HepG2 (cell line): ENCODE results near the gene GLI3. TPM values are rescaled to one million over a fixed set of nuclear protein-coding genes. Genes with fewer than 3 reads are reported as not detected.

Source experiments
- ATAC-seq: fragments of 200-7000 bp; cut with Tn5 transposase; 3 replicates; pipeline ENCODE4 v1.9.1; 2020; ENCODE audit warnings: mild to moderate bottlenecking, moderate library complexity
- BruUV-seq: library from RNA; stranded (reverse); fragments of 400-500 nt; replicated peaks from 2 replicates; lab custom pipeline; 2021; lab: Mats Ljungman, UMichigan
- CTCF ChIA-PET: fragments of 300-600 bp; formaldehyde crosslinking; extraction: SDS; loops from one replicate; lab custom pipeline; 2021; ENCODE audit warnings: low total read pairs, inconsistent platforms, low intra/inter-chr PET ratio; lab: Yijun Ruan, JAX
- POLR2A ChIA-PET: fragments of 350-600 bp; sonication (Branson Sonifier 250); formaldehyde crosslinking; loops from one replicate; lab custom pipeline; 2020; ENCODE audit warnings: antibody characterized with exemption, inconsistent platforms; lab: Yijun Ruan, JAX
- DNase-seq: peaks from one replicate; pipeline ENCODE4 v3.0.0-alpha.2; 2015; ENCODE audit warnings: low spot score
- FAIRE-seq: peaks from 3 replicates; lab custom pipeline; 2011; peaks lifted over from hg19 to GRCh38; lab: Jason Lieb, UNC
- H2AFZ ChIP-seq: one replicate; pipeline ENCODE4 v1.6.1; 2011; ENCODE audit warnings: low read length, inconsistent platforms
- H3K27ac ChIP-seq: fragments of 300-600 bp; 3 replicates; pipeline ENCODE4 v1.8.0; 2011; ENCODE audit warnings: mixed run types, mild to moderate bottlenecking, mixed read lengths, low read length, inconsistent platforms; ENCODE audit not compliant: insufficient read depth; ENCODE audit errors: extremely low read length
- H3K27me3 ChIP-seq, 2 experiments: fragments of 200-600 bp in 1 of 2; 2 replicates in 1 of 2; 3 replicates in 1 of 2; pipeline versions ENCODE4 v1.6.0 to v1.8.0; 2011; ENCODE audit warnings: low read length in 2 of 2, mild to moderate bottlenecking in 2 of 2, moderate library complexity in 2 of 2, inconsistent platforms in 1 of 2; ENCODE audit not compliant: insufficient read depth in 2 of 2, control insufficient read depth in 1 of 2
- H3K36me3 ChIP-seq, 2 experiments: fragments of 200-600 bp in 1 of 2; replicated peaks in 1 of 2; 2 replicates in 1 of 2; 3 replicates in 1 of 2; pipeline versions ENCODE4 v1.5.1 to v1.8.0; 2011; ENCODE audit warnings: low read length in 2 of 2, inconsistent platforms in 1 of 2; ENCODE audit not compliant: insufficient read depth in 2 of 2, control insufficient read depth in 1 of 2
- H3K4me1 ChIP-seq: 2 replicates; pipeline ENCODE4 v1.5.1; 2012; ENCODE audit warnings: low read length, inconsistent platforms; ENCODE audit not compliant: insufficient read depth
- H3K4me2 ChIP-seq: 2 replicates; pipeline ENCODE4 v1.6.0; 2011; ENCODE audit warnings: low read depth, low read length, inconsistent platforms
- H3K4me3 ChIP-seq, 3 experiments: fragments of 200-600 bp in 1 of 3; sonication (generic), shearing (Covaris generic) in 1 of 3; replicated peaks in 1 of 3; 2 replicates each; pipeline ENCODE4 v1.5.1; 2011 to 2016; ENCODE audit warnings: low read length in 3 of 3, inconsistent platforms in 2 of 3, low read depth in 2 of 3, mild to moderate bottlenecking in 2 of 3, control low read depth in 1 of 3, mixed read lengths in 1 of 3; ENCODE audit not compliant: insufficient read depth in 1 of 3
- H3K79me2 ChIP-seq: one replicate; pipeline ENCODE4 v1.6.1; 2011; ENCODE audit warnings: low read length, inconsistent platforms; ENCODE audit not compliant: insufficient read depth
- H3K9ac ChIP-seq: 2 replicates; pipeline ENCODE4 v1.6.0; 2011; ENCODE audit warnings: mild to moderate bottlenecking, low read depth, low read length, inconsistent platforms; ENCODE audit not compliant: insufficient read depth
- H3K9me3 ChIP-seq: 2 replicates; pipeline ENCODE4 v1.5.1; 2012; ENCODE audit warnings: mild to moderate bottlenecking, low read length
- H4K20me1 ChIP-seq: 2 replicates; pipeline ENCODE4 v1.6.0; 2011; ENCODE audit warnings: inconsistent platforms, mild to moderate bottlenecking, low read length, moderate library complexity; ENCODE audit not compliant: insufficient read depth
- CEBPB ChIP-seq: IDR thresholded peaks from 2 replicates; pipeline ENCODE4 v1.6.1; 2011; ENCODE audit warnings: low read depth, low read length, improper control_type of control experiment, borderline replicate concordance
- HOXA7 ChIP-seq: sonication (generic); formaldehyde crosslinking; IDR thresholded peaks from 2 replicates; pipeline ENCODE4 v1.8.1; 2022; ENCODE audit warnings: mild to moderate bottlenecking, missing genetic modification reagents, moderate library complexity
- IKZF4 ChIP-seq: sonication (generic); formaldehyde crosslinking; IDR thresholded peaks from 2 replicates; pipeline ENCODE4 v1.5.1; 2020; ENCODE audit warnings: borderline replicate concordance, mild to moderate bottlenecking, low read depth, missing genetic modification reagents; ENCODE audit errors: not compliant biosample characterization
- RXRA ChIP-seq: sonication (generic); formaldehyde crosslinking; IDR thresholded peaks from 2 replicates; pipeline ENCODE4 v1.5.1; 2020; ENCODE audit warnings: missing genetic modification reagents
- SYNCRIP ChIP-seq: fragments of 200-400 bp; formaldehyde crosslinking; IDR thresholded peaks from 2 replicates; pipeline ENCODE4 v1.6.1; 2018; ENCODE audit warnings: mild to moderate bottlenecking, low read depth, low read length; ENCODE audit not compliant: insufficient read depth
- ZBTB38 ChIP-seq: sonication (generic); formaldehyde crosslinking; IDR thresholded peaks from 2 replicates; pipeline ENCODE4 v1.5.1; 2020; ENCODE audit warnings: mild to moderate bottlenecking, missing genetic modification reagents
- ZFP82 ChIP-seq: sonication (generic); formaldehyde crosslinking; IDR thresholded peaks from 2 replicates; pipeline ENCODE4 v1.5.1; 2020; ENCODE audit warnings: mild to moderate bottlenecking, missing genetic modification reagents, borderline replicate concordance
- ZFP90 ChIP-seq: sonication (generic); formaldehyde crosslinking; IDR thresholded peaks from 2 replicates; pipeline ENCODE4 v1.8.0; 2022; ENCODE audit warnings: missing genetic modification reagents, mild to moderate bottlenecking, inconsistent platforms, borderline replicate concordance
- ZNF550 ChIP-seq: sonication (generic); formaldehyde crosslinking; IDR thresholded peaks from 2 replicates; pipeline ENCODE4 v1.4.0; 2020; ENCODE audit warnings: mild to moderate bottlenecking, missing genetic modification reagents, borderline replicate concordance
- ZNF552 ChIP-seq: sonication (generic); formaldehyde crosslinking; IDR thresholded peaks from 2 replicates; pipeline ENCODE4 v1.9.0; 2022; ENCODE audit warnings: missing genetic modification reagents, mild to moderate bottlenecking, borderline replicate concordance
- WGBS: methylation state at CpG from one replicate; pipeline ENCODE4 v1.1.6; 2017; ENCODE audit warnings: low lambda C conversion rate; 5-methylcytosine and 5-hydroxymethylcytosine counted together
- in situ Hi-C: cut with HindIII; loops from 2 replicates; pipeline ENCODE4 v1.10.0; 2017; ENCODE audit warnings: low pct_unique_long_range_greater_than_20kb; ENCODE audit not compliant: extremely low pct_ligation_motif_present
- intact Hi-C: fragments of 100-400 bp; cut with micrococcal nuclease; formaldehyde crosslinking; loops from one replicate; pipeline ENCODE4 v1.10.0; 2022; ENCODE audit not compliant: unreplicated experiment
- polyA plus RNA-seq, 8 experiments: library from polyadenylated mRNA; depleted of rRNA in 3 of 8; stranded (reverse) in 7 of 8; unstranded in 1 of 8; fragments of >200 nt; fragmentation: Illumina TruSeq in 4 of 8; extraction: Trizol in 4 of 8; gene quantifications; 2 replicates each; pipeline versions ENCODE4 v1.2.1 to v1.2.3, GENCODE V29; 2011 to 2016; ENCODE audit warnings: low read depth in 4 of 8, missing spikeins in 1 of 8, mixed read lengths in 1 of 8; ENCODE audit not compliant: insufficient read depth in 1 of 8
- total RNA-seq, 5 experiments: library from RNA; depleted of rRNA; stranded (reverse); fragments of >200 nt; fragmentation: Illumina TruSeq; extraction: Trizol; gene quantifications; 2 replicates each; pipeline ENCODE4 v1.2.3, GENCODE V29; 2016; ENCODE audit warnings: low read depth in 1 of 5
- TF ChIP-seq, protein P1 (sequence below): sonication (generic); formaldehyde crosslinking; IDR thresholded peaks from 2 replicates; pipeline ENCODE4 v1.4.0; 2020; ENCODE audit warnings: low read depth, mild to moderate bottlenecking, missing genetic modification reagents
- TF ChIP-seq, protein P2 (sequence below): sonication (generic); formaldehyde crosslinking; IDR thresholded peaks from 2 replicates; pipeline ENCODE4 v1.5.0; 2020; ENCODE audit warnings: missing genetic modification reagents

Gene GLI3
- total and polyA plus RNA-seq, 2 of the 13 experiments (the other 11 are each of a cell fraction or from before 2014, with no cell fraction given): not detected

DNA sequence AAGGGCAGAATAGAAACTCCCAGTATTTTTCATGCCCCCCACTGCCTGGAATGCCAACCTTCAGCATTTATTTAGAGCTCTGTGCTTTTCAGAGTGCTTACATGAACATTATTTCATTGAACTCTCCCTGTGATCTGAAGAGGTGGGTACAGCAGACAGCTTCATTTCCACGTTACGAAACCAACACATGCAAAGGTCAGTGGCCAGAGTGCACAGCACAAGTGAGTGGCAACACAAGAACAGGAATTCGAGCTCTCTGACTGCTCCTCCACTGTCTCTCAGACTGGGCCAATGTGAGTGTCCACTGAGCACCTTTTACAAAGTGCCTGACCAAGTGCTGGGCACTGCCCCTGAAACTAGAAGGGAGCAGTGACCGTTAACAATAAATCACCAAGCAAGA lies 162.9 kb downstream of the GLI3 start:
- WGBS: 9% methylated on average over 4 of the region's 4 CpGs
- ATAC-seq: peak; percentile 77
- no peak for TF ChIP-seq IKZF4 (CRISPR knock-in tag)
- TF ChIP-seq CEBPB: peak; percentile 2; the same call in 1 of the 2 replicates
- TF ChIP-seq ZNF550 (CRISPR knock-in tag): no peak
- no peak for FAIRE-seq
- H3K4me2 ChIP-seq: no peak overlapping the region
- no peaks in the 10 kb centered on the region for H3K79me2 ChIP-seq
- in situ Hi-C loops: no loop called here
- H3K9me3 ChIP-seq: no peaks in the 10 kb centered on the region
- no peak for DNase-seq
- no peak overlapping the region for H3K4me3 ChIP-seq
- intact Hi-C loops: no loop called here
- no peaks in the 10 kb centered on the region; a peak in 2 of 5 replicates for H3K27me3 ChIP-seq
- H3K36me3 ChIP-seq: no peaks in the 10 kb centered on the region
- no TSS peak for BruUV-seq
- ChIA-PET CTCF (no interaction called here), POLR2A (no interaction called here)
- no peaks in the 10 kb centered on the region for H3K4me1 ChIP-seq
- H2AFZ ChIP-seq: no peak overlapping the region
- no peak overlapping the region for H3K9ac ChIP-seq
- no peak overlapping the region for H3K27ac ChIP-seq
- H4K20me1 ChIP-seq: no peaks in the 10 kb centered on the region

DNA sequence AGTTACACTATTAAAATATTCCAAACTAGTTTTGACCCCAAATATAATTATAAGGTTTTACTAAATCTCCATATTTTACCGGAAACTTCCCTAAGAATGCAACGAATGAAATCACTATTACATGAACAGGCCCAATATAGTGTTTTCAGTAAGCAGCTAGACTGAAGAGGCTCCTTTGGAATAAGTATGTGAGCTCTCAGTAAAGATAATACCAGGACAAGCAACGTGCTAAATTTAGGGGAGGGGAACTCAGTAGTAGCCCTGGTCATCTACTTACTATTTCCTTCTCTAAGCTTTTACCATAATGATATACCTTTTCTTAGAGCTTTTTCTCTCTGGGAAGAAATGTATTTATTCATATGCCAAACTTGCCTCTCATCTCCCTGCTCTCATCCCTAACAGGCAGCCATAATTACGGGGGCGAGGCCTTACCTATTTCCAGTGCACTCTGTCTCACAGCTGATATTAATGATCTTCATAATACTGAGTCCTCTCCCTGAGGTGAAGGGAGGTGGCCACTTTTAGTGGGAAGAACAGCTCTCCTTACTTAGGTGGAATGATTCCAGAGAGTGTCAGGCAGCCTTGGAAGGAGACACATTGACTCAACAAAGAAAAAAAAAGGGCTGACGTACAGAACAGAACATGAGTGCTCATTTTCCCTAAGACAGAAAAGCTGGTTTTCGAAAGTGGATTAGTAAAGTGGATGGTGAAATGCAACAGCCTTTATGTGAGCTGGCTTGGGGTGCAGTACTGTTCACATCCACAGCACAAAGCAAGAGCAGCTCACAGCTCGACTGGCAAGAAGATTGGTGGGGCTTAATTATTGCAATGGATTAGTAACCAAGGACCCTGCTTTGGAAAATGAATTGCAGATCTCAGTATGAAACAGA lies 165.4 kb downstream of the GLI3 start:
- no peak overlapping the region for H3K27ac ChIP-seq
- intact Hi-C loops (no loop called here), in situ Hi-C loops (no loop called here)
- ATAC-seq: peak; percentile 72
- H3K9ac ChIP-seq: no peak overlapping the region
- no peak overlapping the region for H2AFZ ChIP-seq
- peaks cover 0 to 4% of the 10 kb centered on the region in 2 experiments; a peak in 2 of 5 replicates for H3K27me3 ChIP-seq
- no TSS peak for BruUV-seq
- CTCF ChIA-PET: no interaction called here
- FAIRE-seq: no peak
- WGBS: 18% methylated on average over 8 of the region's 8 CpGs
- no peak overlapping the region for H3K4me2 ChIP-seq
- H3K36me3 ChIP-seq: no peaks in the 10 kb centered on the region
- no peak for DNase-seq
- no peaks in the 10 kb centered on the region for H3K4me1 ChIP-seq
- H3K9me3 ChIP-seq: no peaks in the 10 kb centered on the region
- no peaks in the 10 kb centered on the region for H4K20me1 ChIP-seq
- no peaks in the 10 kb centered on the region for H3K79me2 ChIP-seq
- POLR2A ChIA-PET: no interaction called here
- TF ChIP-seq, protein P1, sequence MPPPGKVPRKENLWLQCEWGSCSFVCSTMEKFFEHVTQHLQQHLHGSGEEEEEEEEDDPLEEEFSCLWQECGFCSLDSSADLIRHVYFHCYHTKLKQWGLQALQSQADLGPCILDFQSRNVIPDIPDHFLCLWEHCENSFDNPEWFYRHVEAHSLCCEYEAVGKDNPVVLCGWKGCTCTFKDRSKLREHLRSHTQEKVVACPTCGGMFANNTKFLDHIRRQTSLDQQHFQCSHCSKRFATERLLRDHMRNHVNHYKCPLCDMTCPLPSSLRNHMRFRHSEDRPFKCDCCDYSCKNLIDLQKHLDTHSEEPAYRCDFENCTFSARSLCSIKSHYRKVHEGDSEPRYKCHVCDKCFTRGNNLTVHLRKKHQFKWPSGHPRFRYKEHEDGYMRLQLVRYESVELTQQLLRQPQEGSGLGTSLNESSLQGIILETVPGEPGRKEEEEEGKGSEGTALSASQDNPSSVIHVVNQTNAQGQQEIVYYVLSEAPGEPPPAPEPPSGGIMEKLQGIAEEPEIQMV (CRISPR knock-in tag): no peak
- TF ChIP-seq, protein P2, sequence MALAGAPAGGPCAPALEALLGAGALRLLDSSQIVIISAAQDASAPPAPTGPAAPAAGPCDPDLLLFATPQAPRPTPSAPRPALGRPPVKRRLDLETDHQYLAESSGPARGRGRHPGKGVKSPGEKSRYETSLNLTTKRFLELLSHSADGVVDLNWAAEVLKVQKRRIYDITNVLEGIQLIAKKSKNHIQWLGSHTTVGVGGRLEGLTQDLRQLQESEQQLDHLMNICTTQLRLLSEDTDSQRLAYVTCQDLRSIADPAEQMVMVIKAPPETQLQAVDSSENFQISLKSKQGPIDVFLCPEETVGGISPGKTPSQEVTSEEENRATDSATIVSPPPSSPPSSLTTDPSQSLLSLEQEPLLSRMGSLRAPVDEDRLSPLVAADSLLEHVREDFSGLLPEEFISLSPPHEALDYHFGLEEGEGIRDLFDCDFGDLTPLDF: no peak
- no peak for TF ChIP-seq ZBTB38 (CRISPR knock-in tag)
- no peak for TF ChIP-seq SYNCRIP
- no peak for TF ChIP-seq HOXA7 (CRISPR knock-in tag)
- no peak for TF ChIP-seq ZFP90 (CRISPR knock-in tag)
- no peak for TF ChIP-seq ZFP82 (CRISPR knock-in tag)
- TF ChIP-seq RXRA (CRISPR knock-in tag): no peak
- no peak for TF ChIP-seq ZNF552 (CRISPR knock-in tag)
- no peak overlapping the region for H3K4me3 ChIP-seq
